ENCODE measurements around the gene RHBDF1.

The RHBDF1 gene

GRCh38 chr16:106623-107324 is 34.3 kb upstream of the RHBDF1 start:
- Histone ChIP-seq H3K27me3 (ENCODE audit: insufficient read depth, poor library complexity, severe bottlenecking) (no peaks in the 10 kb centered on the region), H3K27ac (replicated peaks) (no peak overlapping the region), H3K4me3 (replicated peaks; ENCODE audit: insufficient read depth, low read length) (no peak overlapping the region)
- DNase-seq (ENCODE audit: low read depth in 1 of 2, low spot score in 1 of 2): peak in 1 of 2 experiments; percentile 66
- TF ChIP-seq GABPA (IDR thresholded peaks at IDR 0.05; ENCODE audit: low read depth) (no peak), SPI1 (IDR thresholded peaks at IDR 0.05; ENCODE audit: borderline replicate concordance, low read depth) (no peak), POLR2AphosphoS5 (IDR thresholded peaks at IDR 0.05; ENCODE audit: low read depth) (no peak), CTCF (IDR thresholded peaks at IDR 0.05; ENCODE audit: insufficient read depth, low read length) (peak; percentile 82)
- TF ChIP-seq, protein P1, sequence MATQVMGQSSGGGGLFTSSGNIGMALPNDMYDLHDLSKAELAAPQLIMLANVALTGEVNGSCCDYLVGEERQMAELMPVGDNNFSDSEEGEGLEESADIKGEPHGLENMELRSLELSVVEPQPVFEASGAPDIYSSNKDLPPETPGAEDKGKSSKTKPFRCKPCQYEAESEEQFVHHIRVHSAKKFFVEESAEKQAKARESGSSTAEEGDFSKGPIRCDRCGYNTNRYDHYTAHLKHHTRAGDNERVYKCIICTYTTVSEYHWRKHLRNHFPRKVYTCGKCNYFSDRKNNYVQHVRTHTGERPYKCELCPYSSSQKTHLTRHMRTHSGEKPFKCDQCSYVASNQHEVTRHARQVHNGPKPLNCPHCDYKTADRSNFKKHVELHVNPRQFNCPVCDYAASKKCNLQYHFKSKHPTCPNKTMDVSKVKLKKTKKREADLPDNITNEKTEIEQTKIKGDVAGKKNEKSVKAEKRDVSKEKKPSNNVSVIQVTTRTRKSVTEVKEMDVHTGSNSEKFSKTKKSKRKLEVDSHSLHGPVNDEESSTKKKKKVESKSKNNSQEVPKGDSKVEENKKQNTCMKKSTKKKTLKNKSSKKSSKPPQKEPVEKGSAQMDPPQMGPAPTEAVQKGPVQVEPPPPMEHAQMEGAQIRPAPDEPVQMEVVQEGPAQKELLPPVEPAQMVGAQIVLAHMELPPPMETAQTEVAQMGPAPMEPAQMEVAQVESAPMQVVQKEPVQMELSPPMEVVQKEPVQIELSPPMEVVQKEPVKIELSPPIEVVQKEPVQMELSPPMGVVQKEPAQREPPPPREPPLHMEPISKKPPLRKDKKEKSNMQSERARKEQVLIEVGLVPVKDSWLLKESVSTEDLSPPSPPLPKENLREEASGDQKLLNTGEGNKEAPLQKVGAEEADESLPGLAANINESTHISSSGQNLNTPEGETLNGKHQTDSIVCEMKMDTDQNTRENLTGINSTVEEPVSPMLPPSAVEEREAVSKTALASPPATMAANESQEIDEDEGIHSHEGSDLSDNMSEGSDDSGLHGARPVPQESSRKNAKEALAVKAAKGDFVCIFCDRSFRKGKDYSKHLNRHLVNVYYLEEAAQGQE (IDR thresholded peaks at IDR 0.05; ENCODE audit: insufficient replicate concordance, low read depth): no peak

GRCh38 chr16:105521-105920 is 33.1 kb upstream of the RHBDF1 start:
- H3K27me3 ChIP-seq (ENCODE audit: insufficient read depth, poor library complexity, severe bottlenecking): no peaks in the 10 kb centered on the region
- no peak overlapping the region for H3K4me3 ChIP-seq (replicated peaks; ENCODE audit: insufficient read depth, low read length)
- no peak overlapping the region for H3K27ac ChIP-seq (replicated peaks)
- DNase-seq (ENCODE audit: low read depth in 1 of 2, low spot score in 1 of 2): no peak
- TF ChIP-seq POLR2AphosphoS5 (IDR thresholded peaks at IDR 0.05; ENCODE audit: low read depth): no peak
- TF ChIP-seq GABPA (IDR thresholded peaks at IDR 0.05; ENCODE audit: low read depth): no peak
- TF ChIP-seq SPI1 (IDR thresholded peaks at IDR 0.05; ENCODE audit: borderline replicate concordance, low read depth): no peak
- TF ChIP-seq, protein P1 (IDR thresholded peaks at IDR 0.05; ENCODE audit: insufficient replicate concordance, low read depth): no peak
- TF ChIP-seq CTCF (IDR thresholded peaks at IDR 0.05; ENCODE audit: insufficient read depth, low read length): no peak

- no peak for DNase-seq (ENCODE audit: low read depth in 1 of 2, low spot score in 1 of 2)
- H3K27ac ChIP-seq (replicated peaks): no peak overlapping the region
- H3K27me3 ChIP-seq (ENCODE audit: insufficient read depth, poor library complexity, severe bottlenecking): no peaks in the 10 kb centered on the region
- TF ChIP-seq SPI1 (IDR thresholded peaks at IDR 0.05; ENCODE audit: borderline replicate concordance, low read depth): no peak
- TF ChIP-seq POLR2AphosphoS5 (IDR thresholded peaks at IDR 0.05; ENCODE audit: low read depth): no peak
- no peak for TF ChIP-seq GABPA (IDR thresholded peaks at IDR 0.05; ENCODE audit: low read depth)
- no peak for TF ChIP-seq CTCF (IDR thresholded peaks at IDR 0.05; ENCODE audit: insufficient read depth, low read length)
- TF ChIP-seq, protein P1 (IDR thresholded peaks at IDR 0.05; ENCODE audit: insufficient replicate concordance, low read depth): no peak
- H3K4me3 ChIP-seq (replicated peaks; ENCODE audit: insufficient read depth, low read length): no peak overlapping the region
Measured at GRCh38 chr16:104928-105327, 32.5 kb upstream of the RHBDF1 start.
